ENCODE measurements around the gene CCDC12.

GRCh38 chr3:47019201-47019600 is 42.7 kb upstream of the CCDC12 start:
- TF ChIP-seq CTCF (IDR thresholded peaks at IDR 0.05), result no peak
- no peak for TF ChIP-seq POLR2A (IDR thresholded peaks at IDR 0.05)

Data from adrenal gland (tissue), 5 donors.